Measurements from ENCODE around the gene KATNIP.

Gene KATNIP

GRCh38 chr16:27572711-27573110, 22.8 kb downstream of the KATNIP start:
- no peak for TF ChIP-seq CTCF (conservative IDR thresholded peaks at IDR 0.05; ENCODE audit: low read depth, low read length)

GRCh38 chr16:27576729-27577128, 26.8 kb downstream of the KATNIP start:
- DNase-seq (ENCODE audit: low read depth) = no peak
- no peak overlapping the region for H3K4me3 ChIP-seq (ENCODE audit: low read length)
- no peak for TF ChIP-seq CTCF (conservative IDR thresholded peaks at IDR 0.05; ENCODE audit: low read depth, low read length)

More at GRCh38 chr16:27572711-27573110, 22.8 kb downstream of the KATNIP start:
- H3K4me3 ChIP-seq (ENCODE audit: low read length) = no peak overlapping the region
- DNase-seq (ENCODE audit: low read depth) = no peak

GRCh38 chr16:27579087-27579980, 29.4 kb downstream of the KATNIP start:
- H3K4me3 ChIP-seq (ENCODE audit: low read length) = no peak overlapping the region
- TF ChIP-seq CTCF (conservative IDR thresholded peaks at IDR 0.05; ENCODE audit: low read depth, low read length) = no peak
- DNase-seq (ENCODE audit: low read depth) = peak; percentile 53

- H3K4me3 ChIP-seq (ENCODE audit: low read length) = no peak overlapping the region
- DNase-seq (ENCODE audit: low read depth) = no peak
- no peak for TF ChIP-seq CTCF (conservative IDR thresholded peaks at IDR 0.05; ENCODE audit: low read depth, low read length)
Observed at GRCh38 chr16:27582883-27583282, 32.9 kb downstream of the KATNIP start.

GRCh38 chr16:27583634-27584033, 33.7 kb downstream of the KATNIP start:
- no peak overlapping the region for H3K4me3 ChIP-seq (ENCODE audit: low read length)
- TF ChIP-seq CTCF (conservative IDR thresholded peaks at IDR 0.05; ENCODE audit: low read depth, low read length) = no peak

GRCh38 chr16:27585200-27585599, 35.3 kb downstream of the KATNIP start:
- TF ChIP-seq CTCF (conservative IDR thresholded peaks at IDR 0.05; ENCODE audit: low read depth, low read length) = no peak
- no peak overlapping the region for H3K4me3 ChIP-seq (ENCODE audit: low read length)
- DNase-seq (ENCODE audit: low read depth) = no peak

More at GRCh38 chr16:27583634-27584033, 33.7 kb downstream of the KATNIP start:
- DNase-seq (ENCODE audit: low read depth) = no peak

- no peak overlapping the region for H3K4me3 ChIP-seq (ENCODE audit: low read length)
- no peak for DNase-seq (ENCODE audit: low read depth)
- no peak for TF ChIP-seq CTCF (conservative IDR thresholded peaks at IDR 0.05; ENCODE audit: low read depth, low read length)
Observed at GRCh38 chr16:27586711-27587110, 36.8 kb downstream of the KATNIP start.
